ENCODE data around the gene CORO7. TPM values are rescaled to one million over a fixed set of nuclear protein-coding genes. Genes with fewer than 3 reads are reported as not detected.
A peak's percentile ranks its signal among the peaks of the same experiment; 100 is the strongest.

The CORO7 gene
- total RNA-seq, 1 experiment from 2014 or later: 51.0 TPM

DNA sequence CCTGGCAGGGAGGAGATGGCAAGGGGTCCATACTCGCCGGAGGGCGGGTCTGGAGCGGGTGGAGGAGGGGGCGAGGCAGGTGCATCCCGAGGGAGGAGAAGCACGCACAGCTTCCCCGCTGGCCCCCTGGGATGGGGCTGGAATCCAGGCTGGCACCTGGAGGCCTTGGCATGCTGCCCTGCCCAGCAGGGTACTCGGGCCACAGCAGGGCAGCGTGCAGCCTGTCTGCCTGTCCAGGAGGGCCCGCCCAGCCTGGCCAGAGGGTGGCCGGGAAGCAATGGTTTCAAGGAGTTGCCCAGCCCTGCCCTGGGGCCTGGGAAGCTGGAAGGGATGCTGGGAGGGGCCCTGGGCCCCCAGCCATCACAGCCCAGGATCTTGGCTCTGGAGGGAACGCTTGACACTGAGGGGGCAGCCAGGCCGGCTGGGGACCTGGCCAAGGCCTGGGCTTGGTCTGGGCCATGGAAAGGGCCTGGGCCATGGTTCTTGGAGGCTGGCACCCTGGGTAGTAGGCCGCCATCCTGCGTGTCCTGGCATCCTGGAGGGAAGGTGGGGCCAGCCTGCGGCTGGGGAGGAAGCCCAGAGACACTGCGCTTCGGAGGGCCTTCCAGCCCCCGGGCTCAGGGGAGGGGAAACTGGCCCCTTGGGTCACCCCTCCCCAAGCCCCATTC is 99.4 kb downstream of the CORO7 start:
- H3K27me3 Mint-ChIP-seq (ENCODE audit: unreplicated experiment): no peaks in the 10 kb centered on the region
- no peak for TF ChIP-seq CTCF (IDR thresholded peaks at IDR 0.05; ENCODE audit: unreplicated experiment)
- intact Hi-C loops (cut with micrococcal nuclease; ENCODE audit: unreplicated experiment): no loop called here
- CTCF ChIA-PET: interaction anchor here (1.0 to 3.1 kb wide), 3 partner anchors 11 to 57 kb away, joined by 4 to 17 read pairs (median 6); no protein-coding TSS in a partner anchor
- no peaks in the 10 kb centered on the region for H3K9me3 Mint-ChIP-seq (ENCODE audit: low read depth, unreplicated experiment)
- peak overlapping the region; percentile 57 for H3K27ac Mint-ChIP-seq (ENCODE audit: unreplicated experiment)
- H3K4me1 Mint-ChIP-seq (ENCODE audit: low read depth, unreplicated experiment): peaks cover 26% of the 10 kb centered on the region
- peaks cover 43% of the 10 kb centered on the region for H3K36me3 Mint-ChIP-seq (ENCODE audit: insufficient read depth, unreplicated experiment)
- H3K4me3 Mint-ChIP-seq (ENCODE audit: low read depth, unreplicated experiment): peak overlapping the region; percentile 64
- DNase-seq: peak; percentile 79
- no TSS peak for BruUV-seq (replicated peaks)

GRCh38 chr16:4316108-4316863 is 100.1 kb downstream of the CORO7 start:
- no TSS peak for BruUV-seq (replicated peaks)
- intact Hi-C loops (cut with micrococcal nuclease; ENCODE audit: unreplicated experiment): no loop called here
- TF ChIP-seq CTCF (IDR thresholded peaks at IDR 0.05; ENCODE audit: unreplicated experiment): no peak
- Mint-ChIP-seq H3K4me3 (ENCODE audit: low read depth, unreplicated experiment) (peak overlapping the region; percentile 64), H3K9me3 (ENCODE audit: low read depth, unreplicated experiment) (no peaks in the 10 kb centered on the region), H3K27ac (ENCODE audit: unreplicated experiment) (peak overlapping the region; percentile 57), H3K36me3 (ENCODE audit: insufficient read depth, unreplicated experiment) (peaks cover 37% of the 10 kb centered on the region), H3K4me1 (ENCODE audit: low read depth, unreplicated experiment) (peaks cover 26% of the 10 kb centered on the region), H3K27me3 (ENCODE audit: unreplicated experiment) (no peaks in the 10 kb centered on the region)
- CTCF ChIA-PET: interaction anchor here (0.6 to 3.1 kb wide), 3 partner anchors 12 to 58 kb away, joined by 5 to 17 read pairs (median 6); no protein-coding TSS in a partner anchor
- DNase-seq: peak; percentile 48

DNA sequence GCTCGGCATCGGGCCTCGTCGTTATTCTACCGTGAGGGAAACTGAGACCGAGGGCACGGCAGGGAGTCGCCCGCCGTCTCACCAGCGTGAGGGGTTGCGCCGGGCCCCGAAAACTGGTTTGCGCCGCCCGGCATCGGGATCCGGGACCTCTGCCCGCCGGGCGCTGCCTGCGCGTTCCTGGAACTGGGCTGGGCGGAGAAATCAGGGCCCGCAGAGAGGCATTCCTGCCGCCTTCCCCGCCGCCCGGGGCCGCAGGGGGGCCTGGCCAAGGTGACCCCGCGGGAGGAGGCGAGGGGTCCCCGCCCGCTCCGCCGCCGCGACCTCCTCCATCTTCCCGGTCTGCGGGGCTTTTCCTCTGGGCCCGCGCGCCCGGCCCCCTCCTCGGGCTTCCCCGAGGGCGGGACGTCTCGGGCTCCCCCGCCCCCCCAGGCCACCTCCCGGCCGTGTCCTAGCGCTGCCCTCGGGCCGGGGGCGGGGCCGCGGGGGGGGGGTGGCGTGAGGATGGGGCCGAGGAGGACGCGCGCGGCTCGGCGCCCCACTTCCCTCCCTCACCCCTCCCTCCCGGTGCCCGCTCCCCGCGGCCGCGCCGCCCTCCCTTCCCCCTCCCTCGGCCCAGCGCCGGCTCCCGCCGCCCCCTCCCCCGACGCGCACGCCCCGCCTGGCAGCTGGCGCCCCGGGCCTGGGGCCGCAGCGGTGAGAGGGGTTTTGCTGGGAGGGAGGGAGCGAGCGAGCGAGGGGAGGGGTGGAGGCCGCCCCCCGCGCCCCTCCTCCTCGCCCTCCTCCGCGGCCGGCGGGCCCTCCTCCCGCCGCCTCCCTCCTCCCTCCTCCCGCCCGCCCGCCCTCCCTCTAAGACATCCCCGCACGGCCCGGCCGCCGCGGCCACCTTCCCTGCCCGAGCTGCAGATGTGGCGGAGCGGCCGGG is 100.9 kb downstream of the CORO7 start, which contains the start of gene GLIS2:
TSS of gene GLIS2 (plus strand) at position 882 of the 922 bp plus-strand sequence. CDS start 16,214 bp downstream, outside the sequence.
- BruUV-seq (replicated peaks): no TSS peak
- H3K27me3 Mint-ChIP-seq (ENCODE audit: unreplicated experiment): no peaks in the 10 kb centered on the region
- CTCF ChIA-PET: interaction anchor here (0.6 to 3.1 kb wide), 5 partner anchors 12 to 261 kb away, joined by 5 to 17 read pairs (median 7); no protein-coding TSS in a partner anchor
- H3K27ac Mint-ChIP-seq (ENCODE audit: unreplicated experiment): peak within 1 kb of the TSS; percentile 63
- peak; percentile 77 for DNase-seq
- peaks cover 26% of the 10 kb centered on the region for H3K4me1 Mint-ChIP-seq (ENCODE audit: low read depth, unreplicated experiment)
- intact Hi-C loops (cut with micrococcal nuclease; ENCODE audit: unreplicated experiment): no loop called here
- H3K36me3 Mint-ChIP-seq (ENCODE audit: insufficient read depth, unreplicated experiment): peaks cover 37% of the 10 kb centered on the region
- TF ChIP-seq CTCF (IDR thresholded peaks at IDR 0.05; ENCODE audit: unreplicated experiment): no peak
- peak within 1 kb of the TSS; percentile 64 for H3K4me3 Mint-ChIP-seq (ENCODE audit: low read depth, unreplicated experiment)
- no peaks in the 10 kb centered on the region for H3K9me3 Mint-ChIP-seq (ENCODE audit: low read depth, unreplicated experiment)

All from Calu3 (cell line).